ENCODE results near the gene SLC29A1.

DNA sequence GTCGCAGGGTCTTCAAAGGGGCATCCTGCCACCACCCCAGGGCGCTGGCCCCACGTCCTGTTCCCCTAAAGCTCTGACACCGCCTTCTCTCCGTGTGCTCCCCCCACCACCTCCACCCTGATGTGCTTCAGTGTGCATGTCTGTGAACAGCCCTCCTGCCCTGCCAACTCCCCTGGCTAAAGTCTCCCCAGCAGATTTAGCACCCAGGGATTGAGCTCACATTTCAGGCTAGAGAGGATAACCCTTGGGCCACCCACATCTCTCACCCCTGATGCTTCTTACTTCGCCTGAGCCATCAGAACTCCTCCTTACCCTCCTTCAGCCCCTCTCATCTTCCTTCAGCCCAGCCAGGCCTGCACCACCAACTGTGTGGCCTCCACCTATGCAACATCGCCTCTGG is 54.4 kb downstream of the SLC29A1 start:
- TF ChIP-seq CTCF (conservative IDR thresholded peaks at IDR 0.05) (no peak), EZH2 (IDR thresholded peaks at IDR 0.05; ENCODE audit: low read depth) (no peak)

Measured in PC-9 (cell line).